HepG2 (cell line): ENCODE results near the gene MAPK12. TPM values are rescaled to one million over a fixed set of nuclear protein-coding genes. Genes with fewer than 3 reads are reported as not detected.
A peak's percentile ranks its signal among the peaks of the same experiment; 100 is the strongest.
"Not testable (repeated sequence)": the region's sequence is repeated elsewhere in the genome, so short reads cannot be mapped to it uniquely, and the experiment has no call there.

Experiments
- ATAC-seq: fragments of 200-7000 bp; cut with Tn5 transposase; 3 replicates; pipeline ENCODE4 v1.9.1; 2020; ENCODE audit warnings: mild to moderate bottlenecking, moderate library complexity
- BruUV-seq: library from RNA; stranded (reverse); fragments of 400-500 nt; replicated peaks from 2 replicates; lab custom pipeline; 2021; lab: Mats Ljungman, UMichigan
- CTCF ChIA-PET: fragments of 300-600 bp; formaldehyde crosslinking; extraction: SDS; loops from one replicate; lab custom pipeline; 2021; ENCODE audit warnings: low total read pairs, inconsistent platforms, low intra/inter-chr PET ratio; lab: Yijun Ruan, JAX
- POLR2A ChIA-PET: fragments of 350-600 bp; sonication (Branson Sonifier 250); formaldehyde crosslinking; loops from one replicate; lab custom pipeline; 2020; ENCODE audit warnings: antibody characterized with exemption, inconsistent platforms; lab: Yijun Ruan, JAX
- DNase-seq: peaks from one replicate; pipeline ENCODE4 v3.0.0-alpha.2; 2015; ENCODE audit warnings: low spot score
- FAIRE-seq: peaks from 3 replicates; lab custom pipeline; 2011; peaks lifted over from hg19 to GRCh38; lab: Jason Lieb, UNC
- H2AFZ ChIP-seq: one replicate; pipeline ENCODE4 v1.6.1; 2011; ENCODE audit warnings: low read length, inconsistent platforms
- H3K27ac ChIP-seq: fragments of 300-600 bp; 3 replicates; pipeline ENCODE4 v1.8.0; 2011; ENCODE audit warnings: mixed run types, mild to moderate bottlenecking, mixed read lengths, low read length, inconsistent platforms; ENCODE audit not compliant: insufficient read depth; ENCODE audit errors: extremely low read length
- H3K27me3 ChIP-seq, 2 experiments: fragments of 200-600 bp in 1 of 2; 2 replicates in 1 of 2; 3 replicates in 1 of 2; pipeline versions ENCODE4 v1.6.0 to v1.8.0; 2011; ENCODE audit warnings: low read length in 2 of 2, mild to moderate bottlenecking in 2 of 2, moderate library complexity in 2 of 2, inconsistent platforms in 1 of 2; ENCODE audit not compliant: insufficient read depth in 2 of 2, control insufficient read depth in 1 of 2
- H3K36me3 ChIP-seq, 2 experiments: fragments of 200-600 bp in 1 of 2; replicated peaks in 1 of 2; 2 replicates in 1 of 2; 3 replicates in 1 of 2; pipeline versions ENCODE4 v1.5.1 to v1.8.0; 2011; ENCODE audit warnings: low read length in 2 of 2, inconsistent platforms in 1 of 2; ENCODE audit not compliant: insufficient read depth in 2 of 2, control insufficient read depth in 1 of 2
- H3K4me1 ChIP-seq: 2 replicates; pipeline ENCODE4 v1.5.1; 2012; ENCODE audit warnings: low read length, inconsistent platforms; ENCODE audit not compliant: insufficient read depth
- H3K4me2 ChIP-seq: 2 replicates; pipeline ENCODE4 v1.6.0; 2011; ENCODE audit warnings: low read depth, low read length, inconsistent platforms
- H3K4me3 ChIP-seq, 3 experiments: fragments of 200-600 bp in 1 of 3; sonication (generic), shearing (Covaris generic) in 1 of 3; replicated peaks in 1 of 3; 2 replicates each; pipeline ENCODE4 v1.5.1; 2011 to 2016; ENCODE audit warnings: low read length in 3 of 3, inconsistent platforms in 2 of 3, low read depth in 2 of 3, mild to moderate bottlenecking in 2 of 3, control low read depth in 1 of 3, mixed read lengths in 1 of 3; ENCODE audit not compliant: insufficient read depth in 1 of 3
- H3K79me2 ChIP-seq: one replicate; pipeline ENCODE4 v1.6.1; 2011; ENCODE audit warnings: low read length, inconsistent platforms; ENCODE audit not compliant: insufficient read depth
- H3K9ac ChIP-seq: 2 replicates; pipeline ENCODE4 v1.6.0; 2011; ENCODE audit warnings: mild to moderate bottlenecking, low read depth, low read length, inconsistent platforms; ENCODE audit not compliant: insufficient read depth
- H3K9me3 ChIP-seq: 2 replicates; pipeline ENCODE4 v1.5.1; 2012; ENCODE audit warnings: mild to moderate bottlenecking, low read length
- H4K20me1 ChIP-seq: 2 replicates; pipeline ENCODE4 v1.6.0; 2011; ENCODE audit warnings: inconsistent platforms, mild to moderate bottlenecking, low read length, moderate library complexity; ENCODE audit not compliant: insufficient read depth
- CTCF ChIP-seq: sonication (generic); formaldehyde crosslinking; IDR thresholded peaks from 2 replicates; pipeline ENCODE4 v1.5.0; 2020; ENCODE audit warnings: mild to moderate bottlenecking, missing genetic modification reagents, moderate library complexity
- STAG1 ChIP-seq: sonication (generic); formaldehyde crosslinking; IDR thresholded peaks from 2 replicates; pipeline ENCODE4 v1.4.0; 2020; ENCODE audit warnings: missing genetic modification reagents
- WGBS: methylation state at CpG from one replicate; pipeline ENCODE4 v1.1.6; 2017; ENCODE audit warnings: low lambda C conversion rate; 5-methylcytosine and 5-hydroxymethylcytosine counted together
- in situ Hi-C: cut with HindIII; loops from 2 replicates; pipeline ENCODE4 v1.10.0; 2017; ENCODE audit warnings: low pct_unique_long_range_greater_than_20kb; ENCODE audit not compliant: extremely low pct_ligation_motif_present
- intact Hi-C: fragments of 100-400 bp; cut with micrococcal nuclease; formaldehyde crosslinking; loops from one replicate; pipeline ENCODE4 v1.10.0; 2022; ENCODE audit not compliant: unreplicated experiment
- polyA plus RNA-seq, 8 experiments: library from polyadenylated mRNA; depleted of rRNA in 3 of 8; stranded (reverse) in 7 of 8; unstranded in 1 of 8; fragments of >200 nt; fragmentation: Illumina TruSeq in 4 of 8; extraction: Trizol in 4 of 8; gene quantifications; 2 replicates each; pipeline versions ENCODE4 v1.2.1 to v1.2.3, GENCODE V29; 2011 to 2016; ENCODE audit warnings: low read depth in 4 of 8, missing spikeins in 1 of 8, mixed read lengths in 1 of 8; ENCODE audit not compliant: insufficient read depth in 1 of 8
- total RNA-seq, 5 experiments: library from RNA; depleted of rRNA; stranded (reverse); fragments of >200 nt; fragmentation: Illumina TruSeq; extraction: Trizol; gene quantifications; 2 replicates each; pipeline ENCODE4 v1.2.3, GENCODE V29; 2016; ENCODE audit warnings: low read depth in 1 of 5
- TF ChIP-seq, protein P1 (sequence below): sonication (generic); formaldehyde crosslinking; IDR thresholded peaks from 2 replicates; pipeline ENCODE4 v1.4.0; 2020; ENCODE audit warnings: missing genetic modification reagents

MAPK12 gene
- total and polyA plus RNA-seq, 2 of the 13 experiments (the other 11 are each of a cell fraction or from before 2014, with no cell fraction given), result 22.2 to 23.3 TPM

DNA sequence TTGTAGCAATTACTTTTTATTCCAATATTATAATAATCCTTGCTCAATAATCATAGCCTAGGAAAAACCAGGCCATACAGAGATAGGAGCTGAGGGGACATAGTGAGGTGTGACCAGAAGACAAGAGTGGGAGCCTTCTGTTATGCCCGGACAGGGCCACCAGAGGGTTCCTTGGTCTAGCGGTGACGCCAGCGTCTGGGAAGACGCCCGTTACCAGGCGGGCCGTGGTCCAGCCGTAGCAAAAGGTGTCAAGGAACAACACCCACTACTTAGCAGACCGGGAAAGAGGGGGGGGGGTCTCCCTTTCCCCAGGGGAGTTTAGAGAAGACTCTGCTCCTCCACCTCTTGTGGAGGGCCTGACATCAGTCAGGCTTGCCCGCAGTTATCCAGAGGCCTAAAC is 11.9 kb upstream of the MAPK12 start:
- H4K20me1 ChIP-seq, H3K79me2 ChIP-seq, POLR2A ChIA-PET, H2AFZ ChIP-seq, H3K4me3 ChIP-seq, FAIRE-seq, H3K9ac ChIP-seq, ATAC-seq, intact Hi-C loops, H3K4me2 ChIP-seq, BruUV-seq, DNase-seq, H3K27ac ChIP-seq, H3K9me3 ChIP-seq, in situ Hi-C loops: not testable (repeated sequence)
- Histone ChIP-seq H3K4me1 (peaks cover 33% of the 10 kb centered on the region), H3K27me3 (peaks cover 9 to 26% of the 10 kb centered on the region in 2 experiments), H3K36me3 (peaks cover 10% of the 10 kb centered on the region in 2 experiments; a peak in 3 of 5 replicates)
- WGBS, result 100% methylated on average over 1 of the region's 11 CpGs
- TF ChIP-seq, protein P1, sequence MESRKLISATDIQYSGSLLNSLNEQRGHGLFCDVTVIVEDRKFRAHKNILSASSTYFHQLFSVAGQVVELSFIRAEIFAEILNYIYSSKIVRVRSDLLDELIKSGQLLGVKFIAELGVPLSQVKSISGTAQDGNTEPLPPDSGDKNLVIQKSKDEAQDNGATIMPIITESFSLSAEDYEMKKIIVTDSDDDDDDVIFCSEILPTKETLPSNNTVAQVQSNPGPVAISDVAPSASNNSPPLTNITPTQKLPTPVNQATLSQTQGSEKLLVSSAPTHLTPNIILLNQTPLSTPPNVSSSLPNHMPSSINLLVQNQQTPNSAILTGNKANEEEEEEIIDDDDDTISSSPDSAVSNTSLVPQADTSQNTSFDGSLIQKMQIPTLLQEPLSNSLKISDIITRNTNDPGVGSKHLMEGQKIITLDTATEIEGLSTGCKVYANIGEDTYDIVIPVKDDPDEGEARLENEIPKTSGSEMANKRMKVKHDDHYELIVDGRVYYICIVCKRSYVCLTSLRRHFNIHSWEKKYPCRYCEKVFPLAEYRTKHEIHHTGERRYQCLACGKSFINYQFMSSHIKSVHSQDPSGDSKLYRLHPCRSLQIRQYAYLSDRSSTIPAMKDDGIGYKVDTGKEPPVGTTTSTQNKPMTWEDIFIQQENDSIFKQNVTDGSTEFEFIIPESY (CRISPR knock-in tag), result peak; percentile 37; the same call in 1 of the 2 replicates
- peak; percentile 30; the same call in 1 of the 2 replicates for TF ChIP-seq CTCF (CRISPR knock-in tag)
- peak; percentile 21; the same call in 1 of the 2 replicates for TF ChIP-seq STAG1
- CTCF ChIA-PET, result interaction anchor here (1.1 to 4.2 kb wide), 2 partner anchors 22 to 69 kb away, joined by 3 to 125 read pairs; partner anchors contain the start of genes HDAC10 and PPP6R2
